HuH-7.5 (cell line): ENCODE data around the gene SH3TC1.

ENCODE experiments used
- DNase-seq: peaks from one replicate; pipeline ENCODE4 v3.0.0; 2011; ENCODE audit warnings: low spot score

SH3TC1 gene

GRCh38 chr4:8214136-8214535, 15.0 kb downstream of the SH3TC1 start:
- DNase-seq: no peak

- no peak for DNase-seq
Observed at GRCh38 chr4:8215001-8215427, 15.9 kb downstream of the SH3TC1 start.

- no peak for DNase-seq
Observed at GRCh38 chr4:8215641-8216442, 16.8 kb downstream of the SH3TC1 start.

GRCh38 chr4:8216443-8217245, 17.6 kb downstream of the SH3TC1 start:
- no peak for DNase-seq

GRCh38 chr4:8217246-8217511, 18.1 kb downstream of the SH3TC1 start:
- DNase-seq: no peak

- DNase-seq: no peak
Observed at GRCh38 chr4:8217871-8218270, 18.8 kb downstream of the SH3TC1 start.

GRCh38 chr4:8218371-8219031, 19.4 kb downstream of the SH3TC1 start:
- no peak for DNase-seq

GRCh38 chr4:8219236-8219635, 20.1 kb downstream of the SH3TC1 start:
- no peak for DNase-seq

- DNase-seq: no peak
Observed at GRCh38 chr4:8220661-8221450, 21.8 kb downstream of the SH3TC1 start.

GRCh38 chr4:8221476-8221875, 22.4 kb downstream of the SH3TC1 start:
- no peak for DNase-seq

- DNase-seq: no peak
Observed at GRCh38 chr4:8221985-8222384, 22.9 kb downstream of the SH3TC1 start.

- DNase-seq: no peak
Observed at GRCh38 chr4:8222609-8223388, 23.7 kb downstream of the SH3TC1 start.

- DNase-seq: no peak
Observed at GRCh38 chr4:8224267-8224974, 25.3 kb downstream of the SH3TC1 start.

- DNase-seq: no peak
Observed at GRCh38 chr4:8224975-8225625, 26.0 kb downstream of the SH3TC1 start.

- no peak for DNase-seq
Observed at GRCh38 chr4:8225706-8226443, 26.8 kb downstream of the SH3TC1 start.

GRCh38 chr4:8227201-8227770, 28.2 kb downstream of the SH3TC1 start:
- no peak for DNase-seq

GRCh38 chr4:8227771-8228318, 28.8 kb downstream of the SH3TC1 start:
- no peak for DNase-seq

- DNase-seq: no peak
Observed at GRCh38 chr4:8228319-8229250, 29.5 kb downstream of the SH3TC1 start.
